A549 (cell line): Measurements from ENCODE around the gene GBX2. TPM values are rescaled to one million over a fixed set of nuclear protein-coding genes. Genes with fewer than 3 reads are reported as not detected.

Experiments
- ATAC-seq, 2 experiments: fragments of 200-7000 bp in 1 of 2; fragments of >200 bp in 1 of 2; cut with Nextera tagmentation in 1 of 2; cut with Tn5 transposase in 1 of 2; 3 replicates each; pipeline versions ENCODE4 v1.8.0 to v1.9.1; 2018 to 2020; ENCODE audit warnings: mild to moderate bottlenecking in 1 of 2, moderate library complexity in 1 of 2
- CTCF ChIA-PET: fragments of 300-600 bp; sonication (Branson Sonifier 250); formaldehyde crosslinking; extraction: SDS; loops from one replicate; lab custom pipeline; 2021; ENCODE audit warnings: antibody characterized with exemption, inconsistent platforms; lab: Yijun Ruan, JAX
- POLR2A ChIA-PET: fragments of 350-600 bp; formaldehyde crosslinking; extraction: SDS; loops from one replicate; lab custom pipeline; 2021; ENCODE audit warnings: antibody characterized with exemption, inconsistent platforms; lab: Yijun Ruan, JAX
- DNase-seq, 2 experiments: peaks; one replicate each; pipeline versions ENCODE4 v3.0.0 to v3.0.0-alpha.2; 2011 to 2016; ENCODE audit warnings: low read depth in 1 of 2, low spot score in 1 of 2
- FAIRE-seq: peaks from 2 replicates; lab custom pipeline; 2011; peaks lifted over from hg19 to GRCh38; lab: Jason Lieb, UNC
- H3K27ac ChIP-seq, 2 experiments: fragments of >200 bp; sonication (Bioruptor Twin); formaldehyde crosslinking; 3 replicates each; pipeline ENCODE4 v1.5.1; 2016 to 2017
- H3K4me1 ChIP-seq: fragments of >200 bp; sonication (Bioruptor Twin); formaldehyde crosslinking; 3 replicates; pipeline ENCODE4 v1.6.1; 2016
- H3K4me2 ChIP-seq: fragments of >200 bp; sonication (Bioruptor Twin); formaldehyde crosslinking; 3 replicates; pipeline ENCODE4 v1.6.1; 2016
- H3K4me3 ChIP-seq: fragments of >200 bp; sonication (Bioruptor Twin); formaldehyde crosslinking; 3 replicates; pipeline ENCODE4 v1.5.1; 2016
- H3K9me3 ChIP-seq: fragments of >200 bp; sonication (Bioruptor Twin); formaldehyde crosslinking; 3 replicates; pipeline ENCODE4 v1.6.1; 2016
- CBX2 ChIP-seq: fragments of 200-600 bp; sonication (generic); IDR thresholded peaks from 2 replicates; pipeline ENCODE4 v1.6.1; 2016; ENCODE audit warnings: low read depth, mild to moderate bottlenecking, borderline replicate concordance
- CEBPB ChIP-seq, 2 experiments: fragments of >200 bp in 1 of 2; sonication (Bioruptor Twin) in 1 of 2; formaldehyde crosslinking in 1 of 2; IDR thresholded peaks; 2 replicates each; pipeline ENCODE4 v1.6.1; 2012 to 2016
- EHF ChIP-seq: fragments of 250-450 bp; sonication (Bioruptor Pico); IDR thresholded peaks from 2 replicates; pipeline ENCODE4 v1.5.0; 2020; ENCODE audit warnings: mild to moderate bottlenecking
- ELK1 ChIP-seq: fragments of 150-350 bp; IDR thresholded peaks from 2 replicates; pipeline ENCODE4 v1.6.1; 2014; ENCODE audit warnings: low read depth, mild to moderate bottlenecking, low read length
- ESRRA ChIP-seq: fragments of 150-350 bp; IDR thresholded peaks from 2 replicates; pipeline ENCODE4 v1.6.1; 2014; ENCODE audit warnings: mild to moderate bottlenecking, low read length, borderline replicate concordance
- FOSB ChIP-seq: fragments of 250-450 bp; sonication (Bioruptor Pico); IDR thresholded peaks from 2 replicates; pipeline ENCODE4 v1.5.0; 2020; ENCODE audit warnings: mild to moderate bottlenecking, moderate library complexity
- FOSL2 ChIP-seq, 2 experiments: fragments of 450-650 bp in 1 of 2; fragments of >200 bp in 1 of 2; sonication (Bioruptor Twin) in 1 of 2; formaldehyde crosslinking; IDR thresholded peaks; 2 replicates each; pipeline versions ENCODE4 v1.5.0 to v1.6.1; 2016 to 2020; ENCODE audit warnings: mild to moderate bottlenecking in 1 of 2, moderate library complexity in 1 of 2
- FOXS1 ChIP-seq: fragments of 250-450 bp; sonication (Bioruptor Pico); IDR thresholded peaks from 2 replicates; pipeline ENCODE4 v1.5.0; 2020; ENCODE audit warnings: mild to moderate bottlenecking, moderate library complexity
- GATA3 ChIP-seq: IDR thresholded peaks from 2 replicates; pipeline ENCODE4 v1.6.1; 2012; ENCODE audit warnings: borderline replicate concordance
- HDAC2 ChIP-seq: fragments of 200-600 bp; sonication (generic); IDR thresholded peaks from 2 replicates; pipeline ENCODE4 v1.6.1; 2016
- HOXA7 ChIP-seq: fragments of 250-450 bp; sonication (Bioruptor Pico); IDR thresholded peaks from 2 replicates; pipeline ENCODE4 v1.5.0; 2020; ENCODE audit warnings: mild to moderate bottlenecking, moderate library complexity
- HOXB13 ChIP-seq: fragments of 250-450 bp; sonication (Bioruptor Pico); IDR thresholded peaks from 2 replicates; pipeline ENCODE4 v1.5.0; 2020; ENCODE audit warnings: low read depth, mild to moderate bottlenecking, moderate library complexity
- HOXB5 ChIP-seq: fragments of 250-450 bp; sonication (Bioruptor Pico); IDR thresholded peaks from 2 replicates; pipeline ENCODE4 v1.5.0; 2020; ENCODE audit warnings: mild to moderate bottlenecking, moderate library complexity
- KDM1A ChIP-seq: fragments of 200-600 bp; sonication (generic); IDR thresholded peaks from 2 replicates; pipeline ENCODE4 v1.6.1; 2016; ENCODE audit warnings: low read depth, mild to moderate bottlenecking
- NR3C1 ChIP-seq: fragments of >200 bp; sonication (Bioruptor Twin); formaldehyde crosslinking; IDR thresholded peaks from 3 replicates; pipeline ENCODE4 v1.6.1; 2017
- POLR2AphosphoS2 ChIP-seq: conservative IDR thresholded peaks from 2 replicates; pipeline ENCODE4 v1.6.1; 2012; ENCODE audit warnings: low read length, improper control_type of control experiment, inconsistent platforms
- RAD21 ChIP-seq, 2 experiments: fragments of >200 bp in 1 of 2; sonication (Bioruptor Twin) in 1 of 2; formaldehyde crosslinking in 1 of 2; IDR thresholded peaks in 1 of 2; conservative IDR thresholded peaks in 1 of 2; 2 replicates in 1 of 2; 3 replicates in 1 of 2; pipeline ENCODE4 v1.6.1; 2012 to 2018; ENCODE audit warnings: inconsistent platforms in 1 of 2
- RCOR1 ChIP-seq: fragments of 150-350 bp; IDR thresholded peaks from 2 replicates; pipeline ENCODE4 v1.6.1; 2014; ENCODE audit warnings: antibody characterized with exemption, low read length, low read depth
- REST ChIP-seq: fragments of 200-600 bp; sonication (generic); IDR thresholded peaks from 2 replicates; pipeline ENCODE4 v1.6.1; 2016; ENCODE audit warnings: antibody characterized with exemption, mild to moderate bottlenecking, moderate library complexity
- RNF2 ChIP-seq: fragments of 200-600 bp; sonication (generic); IDR thresholded peaks from 2 replicates; pipeline ENCODE4 v1.6.1; 2016; ENCODE audit warnings: low read depth, mild to moderate bottlenecking, antibody characterized with exemption, moderate library complexity, borderline replicate concordance
- USF2 ChIP-seq: fragments of 450-650 bp; IDR thresholded peaks from 2 replicates; pipeline ENCODE4 v1.6.1; 2014; ENCODE audit warnings: antibody characterized with exemption
- ZC3H11A ChIP-seq: fragments of 450-650 bp; IDR thresholded peaks from 2 replicates; pipeline ENCODE4 v1.6.1; 2014; ENCODE audit warnings: antibody characterized with exemption, mild to moderate bottlenecking
- WGBS: methylation state at CpG from one replicate; pipeline ENCODE4 v1.1.6; 2017; ENCODE audit errors: missing lambda C conversion rate; 5-methylcytosine and 5-hydroxymethylcytosine counted together
- polyA plus RNA-seq, 4 experiments: library from polyadenylated mRNA; depleted of rRNA in 3 of 4; stranded (reverse); fragments of >200 nt; fragmentation: RNase III in 1 of 4; extraction: RNeasy Plus Mini Kit Qiagen cat#74134 plus additional on column Dnase treatment in 1 of 4; gene quantifications; 2 replicates in 3 of 4; 3 replicates in 1 of 4; pipeline ENCODE4 v1.2.3, GENCODE V29; 2011 to 2017
- TF ChIP-seq, protein P1 (sequence below): fragments of 250-450 bp; sonication (Bioruptor Pico); IDR thresholded peaks from 2 replicates; pipeline ENCODE4 v1.5.0; 2020; ENCODE audit warnings: low read depth, mild to moderate bottlenecking, moderate library complexity
- TF ChIP-seq, protein P2 (sequence below): fragments of >200 bp; sonication (Bioruptor Twin); formaldehyde crosslinking; IDR thresholded peaks from 2 replicates; pipeline ENCODE4 v1.6.1; 2016

The GBX2 gene
- polyA plus RNA-seq, 2 of the 4 experiments (the other 2 are of a cell fraction), result 1.2 to 1.9 TPM

DNA sequence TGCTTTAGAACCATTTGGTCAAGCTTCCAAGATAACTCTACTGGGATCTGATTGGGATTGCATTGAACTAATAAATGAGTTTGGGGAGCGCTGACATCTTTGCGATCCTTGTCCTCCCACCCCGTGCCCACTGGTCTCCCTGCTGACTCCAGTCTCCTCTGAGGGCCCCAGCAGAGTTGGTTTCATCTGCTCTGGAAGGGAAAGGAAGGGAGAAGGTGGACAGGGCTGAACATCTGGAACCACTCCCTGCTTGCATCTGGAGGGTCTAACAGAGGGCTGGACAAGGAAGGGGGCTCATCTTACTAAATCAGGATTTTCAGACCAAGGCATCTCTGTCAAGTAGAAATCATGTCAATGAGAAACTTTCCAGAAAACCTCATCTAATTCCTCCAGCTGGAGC lies 12.8 kb downstream of the GBX2 start:
- Histone ChIP-seq H3K4me2 (no peak overlapping the region), H3K27ac (no peak overlapping the region), H3K4me3 (no peak overlapping the region), H3K4me1 (no peaks in the 10 kb centered on the region), H3K9me3 (peaks cover 13% of the 10 kb centered on the region)
- ChIA-PET POLR2A (no interaction called here), CTCF (interaction anchor here (1.1 kb wide), 2 partner anchors 21 to 390 kb away, joined by 3 to 5 read pairs; no protein-coding TSS in a partner anchor)
- no peak for FAIRE-seq
- ATAC-seq, result no peak
- no peak for DNase-seq
- TF ChIP-seq ESRRA (no peak), HOXB13 (CRISPR knock-in tag) (no peak), USF2 (no peak), RCOR1 (no peak), HOXB5 (no peak), CBX2 (no peak), RAD21 (conservative IDR thresholded peaks at IDR 0.05 in 1 of 2, IDR thresholded peaks at IDR 0.05 in 1 of 2) (no peak), FOSL2 (IDR thresholded peaks at IDR 0.05) (no peak), FOSL2 (CRISPR knock-in tag; IDR thresholded peaks at IDR 0.05) (no peak), FOSB (CRISPR knock-in tag) (no peak), POLR2AphosphoS2 (no peak), GATA3 (no peak), ZC3H11A (no peak), CEBPB (IDR thresholded peaks at IDR 0.05) (no peak), NR3C1 (no peak), FOXS1 (CRISPR knock-in tag) (no peak), KDM1A (no peak), REST (no peak), HDAC2 (no peak)
- TF ChIP-seq, protein P1, sequence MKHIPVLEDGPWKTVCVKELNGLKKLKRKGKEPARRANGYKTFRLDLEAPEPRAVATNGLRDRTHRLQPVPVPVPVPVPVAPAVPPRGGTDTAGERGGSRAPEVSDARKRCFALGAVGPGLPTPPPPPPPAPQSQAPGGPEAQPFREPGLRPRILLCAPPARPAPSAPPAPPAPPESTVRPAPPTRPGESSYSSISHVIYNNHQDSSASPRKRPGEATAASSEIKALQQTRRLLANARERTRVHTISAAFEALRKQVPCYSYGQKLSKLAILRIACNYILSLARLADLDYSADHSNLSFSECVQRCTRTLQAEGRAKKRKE (CRISPR knock-in tag), result no peak
- TF ChIP-seq, protein P2, sequence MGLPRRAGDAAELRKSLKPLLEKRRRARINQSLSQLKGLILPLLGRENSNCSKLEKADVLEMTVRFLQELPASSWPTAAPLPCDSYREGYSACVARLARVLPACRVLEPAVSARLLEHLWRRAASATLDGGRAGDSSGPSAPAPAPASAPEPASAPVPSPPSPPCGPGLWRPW, result no peak
- 56% methylated on average over 3 of the region's 3 CpGs for WGBS

DNA sequence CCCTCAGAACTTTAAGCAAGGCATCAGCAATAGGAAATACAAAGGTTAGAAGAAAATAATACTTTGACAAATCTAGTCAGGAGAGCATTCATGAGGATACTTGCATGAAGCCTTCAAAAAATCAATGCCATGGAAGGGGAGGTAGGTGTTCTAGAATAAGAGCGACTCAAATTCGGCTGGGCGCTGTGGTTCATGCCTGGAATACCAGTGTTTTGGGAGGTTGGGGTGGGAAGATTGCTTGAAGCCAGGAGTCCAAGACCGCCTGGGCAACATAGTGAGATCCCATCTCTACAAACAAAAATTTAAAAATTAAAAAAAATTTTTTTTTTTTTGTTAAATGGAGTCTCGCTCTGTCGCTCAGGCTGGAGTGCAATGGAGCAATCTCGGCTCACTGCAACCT lies 21.8 kb downstream of the GBX2 start:
- Histone ChIP-seq H3K27ac (no peak overlapping the region), H3K9me3 (no peaks in the 10 kb centered on the region; the same call in 2 of the 3 replicates), H3K4me3 (no peak overlapping the region), H3K4me2 (no peak overlapping the region), H3K4me1 (no peaks in the 10 kb centered on the region)
- ChIA-PET CTCF (interaction anchor here (2.2 kb wide), 1 partner anchor 367 kb away, joined by 6 read pairs; no protein-coding TSS in a partner anchor), POLR2A (no interaction called here)
- no peak for FAIRE-seq
- no peak for DNase-seq
- ATAC-seq, result no peak
- 78% methylated on average over 7 of the region's 7 CpGs for WGBS
- no peak for TF ChIP-seq EHF
- TF ChIP-seq CEBPB (IDR thresholded peaks at IDR 0.05), result no peak
- TF ChIP-seq RNF2, result no peak
- TF ChIP-seq, protein P1 (CRISPR knock-in tag), result no peak
- no peak for TF ChIP-seq REST
- TF ChIP-seq NR3C1, result no peak
- TF ChIP-seq FOSL2 (IDR thresholded peaks at IDR 0.05), result no peak
- no peak for TF ChIP-seq FOSL2 (CRISPR knock-in tag; IDR thresholded peaks at IDR 0.05)
- TF ChIP-seq HOXA7 (CRISPR knock-in tag), result no peak
- TF ChIP-seq GATA3, result no peak
- no peak for TF ChIP-seq POLR2AphosphoS2
- TF ChIP-seq ELK1, result no peak
- TF ChIP-seq RCOR1, result no peak
- TF ChIP-seq ZC3H11A, result no peak
- no peak for TF ChIP-seq HDAC2
